ENCODE results near the gene SEPTIN11.

Gene SEPTIN11

GRCh38 chr4:76949276-76950051 is at the start of gene SEPTIN11:
Gene SEPTIN11 (plus strand): TSS chr4:76949752. CDS start chr4:76949904, 152 bp downstream.
- FAIRE-seq, result no peak

GRCh38 chr4:76902233-76902890 is 47.2 kb upstream of the SEPTIN11 start:
- no peak for FAIRE-seq
- no peak for DNase-seq (ENCODE audit: low spot score)

More at GRCh38 chr4:76949276-76950051, at the start of gene SEPTIN11:
- DNase-seq (ENCODE audit: low spot score), result peak; percentile 77

GRCh38 chr4:76904646-76905190 is 44.8 kb upstream of the SEPTIN11 start:
- no peak for FAIRE-seq

GRCh38 chr4:76905521-76905920 is 44.0 kb upstream of the SEPTIN11 start:
- DNase-seq (ENCODE audit: low spot score) (no peak), FAIRE-seq (no peak)

More at GRCh38 chr4:76904646-76905190, 44.8 kb upstream of the SEPTIN11 start:
- DNase-seq (ENCODE audit: low spot score), result no peak

GRCh38 chr4:76909711-76910110 is 39.8 kb upstream of the SEPTIN11 start:
- FAIRE-seq, result no peak
- no peak for DNase-seq (ENCODE audit: low spot score)

- no peak for DNase-seq (ENCODE audit: low spot score)
- FAIRE-seq, result no peak
These were observed 28.8 kb upstream of the SEPTIN11 start for GRCh38 chr4:76920715-76921114.

GRCh38 chr4:76923619-76924357 is 25.8 kb upstream of the SEPTIN11 start:
- FAIRE-seq, result no peak
- DNase-seq (ENCODE audit: low spot score), result no peak

GRCh38 chr4:76926841-76927240 is 22.7 kb upstream of the SEPTIN11 start:
- DNase-seq (ENCODE audit: low spot score) (no peak), FAIRE-seq (no peak)

GRCh38 chr4:76930685-76931084 is 18.9 kb upstream of the SEPTIN11 start:
- no peak for DNase-seq (ENCODE audit: low spot score)
- FAIRE-seq, result no peak

GRCh38 chr4:76931087-76931486 is 18.5 kb upstream of the SEPTIN11 start:
- no peak for DNase-seq (ENCODE audit: low spot score)

GRCh38 chr4:76931576-76932276 is 17.8 kb upstream of the SEPTIN11 start:
- FAIRE-seq (no peak), DNase-seq (ENCODE audit: low spot score) (no peak)

More at GRCh38 chr4:76931087-76931486, 18.5 kb upstream of the SEPTIN11 start:
- no peak for FAIRE-seq

GRCh38 chr4:76939184-76939583 is 10.4 kb upstream of the SEPTIN11 start:
- DNase-seq (ENCODE audit: low spot score), result no peak
- no peak for FAIRE-seq

GRCh38 chr4:76943129-76943620 is 6.4 kb upstream of the SEPTIN11 start:
- FAIRE-seq (peak; percentile 7), DNase-seq (ENCODE audit: low spot score) (peak; percentile 14)

GRCh38 chr4:76943790-76944189 is 5.8 kb upstream of the SEPTIN11 start:
- peak; percentile 22 for FAIRE-seq
- DNase-seq (ENCODE audit: low spot score), result peak; percentile 29

GRCh38 chr4:76947369-76947768 is 2.2 kb upstream of the SEPTIN11 start:
- DNase-seq (ENCODE audit: low spot score) (no peak), FAIRE-seq (no peak)

- DNase-seq (ENCODE audit: low spot score), result peak; percentile 67
- FAIRE-seq, result no peak
These were observed 893 bp upstream of the SEPTIN11 start for GRCh38 chr4:76948443-76949275.

GRCh38 chr4:76950052-76950955 is 752 bp downstream of the SEPTIN11 start:
- DNase-seq (ENCODE audit: low spot score) (peak; percentile 31), FAIRE-seq (no peak)

GRCh38 chr4:76950956-76951671 is 1.6 kb downstream of the SEPTIN11 start:
- no peak for DNase-seq (ENCODE audit: low spot score)
- FAIRE-seq, result no peak

All from RCC 7860 (cell line).